IPS-11a (cell line): Measurements from ENCODE around the gene PDZD2.

Experiments
- H3K4me3 ChIP-seq: one replicate; pipeline ENCODE4 v1.5.1; 2013; ENCODE audit warnings: low read depth, low read length, control low read depth

Gene PDZD2

DNA sequence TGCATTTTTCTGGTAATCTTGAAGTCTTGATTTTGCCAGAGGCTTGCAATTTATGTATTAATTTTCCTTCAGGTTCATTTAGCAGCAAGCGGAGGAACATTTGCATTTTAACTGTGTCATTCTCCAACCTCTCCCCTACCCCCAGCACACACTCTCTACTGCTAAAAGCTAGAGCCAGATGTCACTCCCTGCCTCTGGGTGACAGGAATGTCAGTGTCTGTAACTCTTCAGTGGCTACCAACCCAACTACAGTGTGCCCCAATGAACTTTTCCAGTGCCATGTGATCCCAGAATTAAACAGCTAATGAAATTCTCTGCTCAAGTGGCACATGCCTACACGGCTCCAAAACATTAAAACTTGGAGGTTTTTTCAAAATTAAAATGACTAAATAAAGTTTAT, 274.9 kb downstream of the PDZD2 start:
- H3K4me3 ChIP-seq: no peak overlapping the region

DNA sequence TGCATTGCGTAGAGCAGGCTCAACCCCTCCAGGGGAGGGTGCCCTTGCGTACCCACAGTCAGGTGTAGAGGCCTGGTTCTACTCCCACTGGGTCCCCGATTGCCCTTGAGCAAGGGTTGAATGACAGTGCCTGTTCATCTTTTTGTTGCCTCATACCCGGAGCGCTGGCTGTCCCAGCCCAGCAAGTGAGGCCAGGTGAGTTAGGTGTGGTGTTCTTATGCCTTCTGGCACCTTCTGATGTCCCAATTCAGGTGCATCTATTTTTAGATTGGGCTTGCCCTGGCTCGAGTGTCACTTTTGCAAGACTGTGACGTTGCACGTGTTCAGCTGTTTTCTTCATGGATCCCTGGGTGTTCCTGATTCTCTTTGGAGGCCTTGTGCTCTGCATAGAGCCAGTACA, 277.4 kb downstream of the PDZD2 start:
- H3K4me3 ChIP-seq: no peak overlapping the region

DNA sequence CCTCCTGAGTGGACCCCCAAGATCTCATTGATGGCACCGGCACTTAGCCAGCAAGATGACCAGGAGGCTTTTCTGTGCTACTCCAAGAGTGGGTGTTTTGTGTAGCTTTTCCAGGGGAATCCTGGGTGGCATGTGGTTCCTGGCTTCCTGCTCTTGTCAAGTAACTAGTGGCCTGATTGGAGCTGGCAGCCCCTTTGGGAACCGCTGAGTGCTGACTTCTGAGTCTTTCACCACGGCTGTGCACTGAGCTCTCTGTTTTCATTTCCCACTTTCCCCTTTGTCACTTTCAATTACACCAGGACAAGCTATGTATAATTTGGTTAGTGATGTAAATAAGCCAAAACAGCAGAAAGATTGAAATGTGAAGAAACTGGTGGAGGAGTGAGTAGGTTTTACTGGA, 279.8 kb downstream of the PDZD2 start:
- H3K4me3 ChIP-seq: no peak overlapping the region

DNA sequence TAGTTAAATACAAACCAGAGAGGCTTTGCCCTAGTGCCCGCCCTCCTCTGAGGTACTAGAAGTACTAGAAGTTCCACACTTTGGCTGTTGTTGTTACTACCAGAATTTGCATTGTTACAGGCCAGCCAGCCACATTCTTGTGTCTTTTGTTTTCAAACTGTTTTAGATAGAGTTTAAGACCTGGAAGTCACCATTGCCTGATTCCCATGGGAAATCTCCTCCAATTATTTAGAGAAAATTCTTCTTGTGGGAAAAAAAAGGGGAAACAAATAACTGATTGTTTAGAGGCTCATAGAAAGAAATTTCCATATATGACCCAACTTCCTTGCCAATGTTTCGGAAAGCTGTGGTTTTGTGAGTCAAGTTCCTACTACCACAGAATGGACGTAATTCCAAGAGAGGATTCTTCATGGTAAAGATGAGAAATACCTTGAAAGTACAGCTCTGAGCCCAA, 282.9 kb downstream of the PDZD2 start:
- no peak overlapping the region for H3K4me3 ChIP-seq

DNA sequence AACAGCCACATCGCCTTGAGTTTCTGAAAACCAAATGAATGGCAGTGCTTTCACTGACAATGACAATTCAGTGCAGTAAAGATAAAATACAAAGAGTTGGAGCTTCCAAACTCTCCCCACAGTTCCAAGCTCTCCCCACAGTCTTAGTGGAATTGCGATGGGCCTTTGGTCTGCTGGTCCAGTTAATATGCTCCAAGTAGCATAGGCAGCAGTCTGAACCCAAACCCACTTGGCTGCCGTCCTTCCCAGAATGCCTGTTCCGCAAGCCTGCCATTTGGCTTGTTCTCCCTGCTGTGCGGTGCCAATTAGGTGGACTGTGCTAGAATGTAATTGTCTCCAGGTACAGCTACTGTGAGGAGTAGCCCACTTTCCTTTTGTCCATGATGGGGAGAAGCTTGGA, 285.1 kb downstream of the PDZD2 start:
- no peak overlapping the region for H3K4me3 ChIP-seq

DNA sequence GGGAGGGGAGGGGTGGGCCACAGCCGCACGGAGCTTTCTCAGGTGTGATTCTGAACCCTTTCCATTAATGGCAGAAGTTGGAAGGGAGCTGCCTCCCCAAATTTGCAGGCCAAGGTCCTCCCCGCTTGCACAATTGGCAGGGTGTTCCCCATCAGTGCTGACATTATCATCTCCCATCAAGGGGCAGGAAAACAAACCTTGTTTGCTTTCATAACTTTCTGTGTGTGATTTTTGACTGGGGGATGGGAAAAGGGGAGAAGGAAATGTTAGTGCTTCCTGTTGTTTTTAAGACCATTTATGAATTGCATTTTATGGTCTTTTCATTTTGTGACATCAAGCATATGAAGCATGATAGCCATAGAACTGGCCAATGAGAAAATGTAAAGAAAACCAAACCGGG, 292.9 kb downstream of the PDZD2 start:
- no peak overlapping the region for H3K4me3 ChIP-seq

DNA sequence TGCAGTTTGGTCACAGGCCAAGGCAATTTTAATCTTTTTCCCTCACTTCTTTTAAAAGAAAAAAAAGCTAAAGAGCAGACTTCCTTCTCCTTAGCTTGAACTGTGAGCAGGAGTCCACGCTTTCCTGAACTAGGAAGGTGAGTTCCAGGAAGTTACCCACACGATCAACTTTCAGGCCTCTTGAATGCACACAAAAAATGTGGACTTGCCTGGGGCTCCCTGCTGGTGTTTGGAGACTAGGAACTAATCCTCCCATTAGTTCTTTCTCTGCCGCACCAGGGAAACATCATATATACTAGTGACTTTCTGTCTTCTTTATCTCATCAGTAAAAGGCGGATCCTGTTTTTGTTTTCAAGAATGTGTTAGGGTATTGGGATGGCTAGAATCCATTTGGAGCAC, 295.2 kb downstream of the PDZD2 start:
- no peak overlapping the region for H3K4me3 ChIP-seq

DNA sequence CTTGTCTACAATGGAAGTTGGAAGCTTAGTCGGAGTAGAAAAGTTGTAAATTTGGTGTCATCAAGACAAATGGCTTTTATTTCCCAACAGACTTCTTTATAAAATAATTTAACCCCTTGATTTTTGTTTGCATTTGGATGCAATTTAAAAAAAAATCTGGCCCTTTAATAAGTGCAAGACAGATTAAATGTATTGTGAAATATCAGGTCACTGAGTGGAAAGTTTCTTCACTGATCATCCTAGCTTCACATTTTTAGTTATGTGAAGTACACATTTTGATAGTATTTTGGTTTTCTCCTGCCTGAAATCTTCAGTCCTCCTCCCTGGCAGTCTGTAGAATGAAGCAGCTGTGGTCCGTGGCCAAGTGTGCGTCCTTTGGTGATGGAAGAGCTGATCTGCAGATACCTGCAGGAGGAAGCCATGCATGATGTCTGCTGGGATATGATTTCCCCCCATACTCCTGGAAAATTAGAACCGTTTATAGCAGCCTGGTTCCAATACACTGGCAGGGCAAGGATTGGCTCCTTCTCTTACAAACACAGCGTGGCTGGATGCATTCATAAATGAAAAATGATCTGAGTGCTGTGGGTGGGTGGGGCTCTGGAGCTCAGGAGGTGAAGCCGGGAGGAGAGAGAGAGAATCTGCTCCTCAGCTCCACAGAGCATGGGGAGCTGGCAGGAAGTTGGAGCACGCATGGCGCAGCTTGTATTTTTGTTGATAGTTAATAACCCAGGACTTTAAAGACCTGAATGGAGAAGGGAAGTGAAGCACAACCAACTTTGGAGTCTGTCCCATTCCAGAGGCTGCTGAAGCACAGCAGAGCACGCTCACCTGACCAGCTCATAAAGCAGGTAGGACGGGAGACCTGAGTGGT, 296.8 kb downstream of the PDZD2 start:
- H3K4me3 ChIP-seq: no peak overlapping the region

DNA sequence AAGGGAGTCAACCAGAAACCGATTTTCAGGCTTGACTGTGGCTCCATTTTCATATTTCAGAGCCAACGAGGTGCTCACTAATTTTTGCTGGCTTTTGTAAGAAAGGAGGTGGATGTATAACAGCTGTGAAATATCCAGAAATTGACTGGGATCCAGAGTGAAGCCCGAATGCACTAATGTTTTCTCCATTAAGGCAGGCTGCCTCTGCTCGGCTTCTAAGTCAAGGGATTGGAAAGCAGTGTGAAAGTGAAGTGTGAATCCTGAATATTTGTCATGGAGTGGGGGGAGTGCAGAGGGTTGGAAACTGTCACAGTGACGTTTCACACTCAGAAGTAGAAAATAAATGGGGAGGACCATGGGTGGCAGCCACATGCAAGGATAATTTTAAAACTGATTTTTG, 297.8 kb downstream of the PDZD2 start:
- H3K4me3 ChIP-seq: no peak overlapping the region

DNA sequence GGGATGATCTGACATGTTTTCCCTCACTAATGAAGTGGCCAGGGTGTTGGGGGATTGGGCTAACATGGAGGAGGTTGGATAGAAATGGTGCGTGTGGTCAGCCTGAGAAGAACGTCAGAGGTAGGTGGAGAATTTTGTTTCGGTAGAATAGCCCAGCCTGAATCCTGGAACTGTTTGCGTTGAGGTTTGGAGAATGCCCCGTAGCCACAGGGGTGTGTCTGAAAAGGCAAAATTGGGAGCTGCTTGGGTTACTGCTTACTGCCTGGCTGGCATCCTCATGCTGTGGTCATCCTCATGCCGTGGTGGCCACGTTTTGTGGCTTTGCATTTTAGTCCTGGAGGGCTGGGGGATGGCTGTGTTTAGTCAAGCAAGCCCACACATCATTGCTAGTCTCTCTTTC, 298.3 kb downstream of the PDZD2 start:
- no peak overlapping the region for H3K4me3 ChIP-seq

DNA sequence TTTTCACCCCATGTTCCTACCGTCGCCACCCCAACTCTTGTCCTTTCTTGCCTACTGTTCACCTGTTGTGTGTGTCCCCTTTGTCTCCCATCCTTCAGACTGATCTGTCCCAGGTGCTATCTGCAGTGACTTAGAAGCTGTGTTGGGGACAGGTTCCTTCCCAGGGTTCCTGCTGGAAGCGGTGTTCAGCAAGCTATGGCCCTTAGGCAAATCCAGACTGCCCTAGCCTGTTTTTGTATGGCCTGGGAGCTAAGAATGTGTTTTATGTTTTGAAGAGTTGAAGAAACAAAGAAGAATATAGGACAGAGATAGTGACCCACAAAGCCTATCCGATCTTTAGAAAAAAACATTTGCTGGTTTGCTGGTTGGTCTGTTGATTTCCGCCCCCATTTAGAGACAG, 298.8 kb downstream of the PDZD2 start:
- no peak overlapping the region for H3K4me3 ChIP-seq

DNA sequence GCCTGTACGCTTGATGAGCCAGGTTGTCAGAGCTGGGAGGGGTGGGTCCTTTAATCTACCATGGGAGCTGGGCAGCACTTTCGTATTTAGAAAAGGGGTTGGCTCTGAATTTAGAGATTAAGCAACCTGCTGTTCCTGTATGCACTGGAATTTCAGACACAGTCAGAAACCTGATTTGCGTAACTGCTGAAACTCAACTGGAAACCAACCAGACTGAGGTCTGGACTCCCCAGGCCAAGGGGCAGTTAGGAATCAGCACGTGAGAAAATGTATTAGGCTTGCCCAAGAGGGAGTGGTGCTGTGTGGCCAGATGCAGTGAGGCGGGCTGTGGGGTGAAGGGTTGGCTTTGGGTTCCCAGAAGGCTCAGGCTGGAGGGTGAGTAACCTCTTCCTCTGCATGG, 300.2 kb downstream of the PDZD2 start:
- no peak overlapping the region for H3K4me3 ChIP-seq

DNA sequence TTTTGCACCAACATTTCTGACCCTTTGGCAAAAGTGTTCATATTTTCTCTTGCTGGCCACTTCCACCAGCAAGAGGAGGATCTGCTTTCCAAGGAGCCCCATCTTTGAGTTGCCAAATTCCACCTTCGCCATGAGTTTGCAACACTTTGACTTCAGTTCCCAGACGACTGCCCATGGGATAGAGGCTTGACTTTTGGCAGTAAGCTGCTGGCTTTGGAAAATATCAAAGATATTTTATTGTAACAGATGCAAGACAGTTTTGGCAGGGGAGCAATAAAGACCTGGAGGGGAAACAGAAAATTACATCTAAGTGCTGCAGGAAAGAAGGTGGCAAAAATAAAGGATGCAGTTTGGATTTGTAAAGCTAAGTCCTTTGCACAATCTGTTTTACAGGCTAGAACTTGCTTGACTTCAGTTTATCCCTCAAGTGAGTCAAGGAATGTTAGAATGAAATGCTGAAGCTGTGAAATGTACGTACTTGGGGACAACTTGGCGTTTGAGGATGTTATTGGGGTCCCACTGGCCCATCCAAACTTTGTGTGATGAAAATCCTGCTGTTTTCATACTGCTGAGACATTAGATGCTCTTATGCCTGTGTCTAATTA, 302.3 kb downstream of the PDZD2 start:
- H3K4me3 ChIP-seq: no peak overlapping the region

DNA sequence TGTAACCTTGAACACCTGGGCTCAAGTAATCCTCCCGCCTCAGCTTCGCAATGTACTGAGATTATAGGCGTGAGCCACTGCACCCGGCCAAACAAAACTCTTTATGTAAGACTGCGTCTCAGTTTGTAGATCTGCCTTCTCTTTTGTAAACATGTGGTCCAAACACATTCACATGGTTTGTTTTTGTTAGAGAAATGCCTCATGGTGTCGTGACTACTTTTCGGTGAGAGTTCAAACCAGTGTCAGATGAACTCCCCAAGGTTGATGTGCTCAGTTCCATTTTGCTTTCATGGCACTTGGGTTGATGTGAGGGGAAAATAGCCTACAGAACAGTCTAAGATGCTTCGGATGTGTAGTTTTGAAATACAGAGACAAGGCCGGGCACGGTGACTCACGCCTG, 303.6 kb downstream of the PDZD2 start:
- H3K4me3 ChIP-seq: no peak overlapping the region

DNA sequence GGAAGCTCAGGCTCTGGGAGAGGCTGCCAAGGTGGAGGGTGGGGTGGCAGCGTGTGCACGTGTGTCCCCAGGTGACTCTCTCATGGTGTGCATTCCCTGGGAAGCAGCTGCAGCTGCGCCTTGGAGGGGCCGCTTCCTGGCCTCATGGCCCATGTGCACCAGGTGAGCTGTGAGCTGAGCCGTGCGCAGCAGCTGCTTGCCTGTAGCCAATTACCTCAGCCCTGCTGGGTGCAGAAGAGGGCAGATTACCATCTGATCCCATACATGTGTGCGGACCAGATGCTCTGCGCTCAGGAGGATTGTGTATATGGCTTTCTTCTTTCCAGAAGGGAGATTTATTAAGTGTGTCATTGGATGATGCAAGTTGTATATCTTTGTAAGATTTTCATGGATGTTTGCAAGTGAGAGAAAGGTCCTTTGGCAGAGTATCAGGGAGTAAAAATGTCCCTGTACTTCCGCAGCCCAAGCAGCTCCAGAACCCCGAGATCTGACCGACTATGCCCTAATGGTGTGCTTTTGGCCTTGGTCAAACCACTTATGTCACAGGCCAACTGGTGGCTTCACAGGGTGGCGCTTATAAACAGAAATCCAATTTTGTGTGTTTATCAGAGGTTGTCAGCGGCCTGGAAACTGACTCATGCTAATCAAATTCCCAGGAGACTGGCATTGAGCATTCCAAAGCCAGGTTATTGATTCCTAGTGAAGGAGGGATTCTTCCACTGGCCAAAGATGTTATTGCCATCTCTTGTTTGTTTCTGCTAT, 305.9 kb downstream of the PDZD2 start:
- H3K4me3 ChIP-seq: no peak overlapping the region

DNA sequence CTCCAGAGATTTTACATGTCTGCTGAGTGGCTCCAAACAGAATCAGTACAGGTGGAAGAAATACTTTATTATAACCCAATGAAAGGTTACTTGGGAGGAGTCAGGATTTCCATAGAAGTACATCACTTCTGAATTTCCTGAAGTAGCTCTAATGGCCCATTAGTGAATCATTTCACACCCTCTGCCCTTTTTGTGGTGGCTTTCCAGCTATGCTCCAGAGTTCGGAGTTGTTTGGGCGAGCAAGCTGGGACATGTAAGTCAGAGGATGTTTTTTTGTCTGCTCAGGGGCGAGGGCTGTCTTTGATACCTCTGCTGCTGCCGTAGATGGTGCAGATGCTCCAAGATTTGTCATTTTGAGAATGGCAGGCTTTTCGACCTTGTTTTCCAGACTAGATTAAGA, 309.1 kb downstream of the PDZD2 start:
- H3K4me3 ChIP-seq: no peak overlapping the region

DNA sequence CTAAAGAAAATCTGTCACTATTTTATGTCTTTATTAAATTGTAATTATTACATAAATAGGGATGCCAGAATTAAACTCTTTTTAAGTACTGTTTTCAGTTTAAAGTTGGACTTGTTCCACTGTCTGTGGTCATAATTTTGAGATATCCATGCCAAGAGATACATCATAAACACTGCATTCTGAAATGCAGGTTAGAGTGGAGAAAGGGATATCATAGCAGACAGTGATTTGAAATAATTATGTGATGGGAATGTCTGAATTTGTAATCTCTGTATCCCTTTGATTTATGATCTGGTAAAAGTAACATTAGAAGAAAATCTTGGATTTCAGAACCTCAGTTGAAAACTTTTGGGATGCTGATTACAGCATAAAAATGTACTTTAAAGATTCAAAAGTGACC, 313.1 kb downstream of the PDZD2 start:
- H3K4me3 ChIP-seq: no peak overlapping the region

DNA sequence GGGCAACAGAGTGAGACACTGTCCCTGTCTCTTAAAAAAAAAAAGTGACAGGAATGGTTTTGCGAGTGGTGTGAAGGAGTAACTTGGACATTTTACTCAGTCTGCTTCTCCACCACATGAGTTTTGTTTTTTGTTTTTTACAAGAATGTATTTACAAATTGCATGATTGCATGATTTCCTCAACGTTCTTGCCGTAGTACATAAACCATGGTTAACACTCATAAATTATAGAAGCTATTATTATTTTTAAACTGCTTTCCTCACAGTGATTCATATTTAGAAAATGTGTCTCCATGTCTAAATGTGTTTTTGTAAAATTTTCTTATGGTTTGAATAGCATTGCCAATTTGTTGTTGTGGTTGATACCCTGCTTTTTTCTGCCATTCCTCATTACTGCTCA, 315.2 kb downstream of the PDZD2 start:
- no peak overlapping the region for H3K4me3 ChIP-seq

DNA sequence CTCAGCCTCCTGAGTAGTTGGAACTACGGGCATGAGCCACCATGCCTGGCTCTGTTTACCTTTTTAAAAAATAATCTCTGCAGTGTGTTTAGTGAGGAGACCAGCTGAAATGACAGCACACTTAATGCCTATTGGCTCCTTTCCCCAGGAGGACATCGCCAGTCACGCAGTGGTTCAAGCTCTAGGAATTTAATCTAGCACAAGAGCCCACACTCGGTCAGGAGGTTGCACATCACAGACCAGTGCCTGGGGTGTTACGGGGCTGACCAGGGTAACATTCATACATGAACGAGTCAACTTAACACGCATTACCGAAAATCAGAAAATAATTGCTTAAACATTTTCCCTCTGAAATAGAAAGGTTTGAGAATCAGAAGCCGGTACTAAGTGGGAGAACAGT, 318.2 kb downstream of the PDZD2 start:
- no peak overlapping the region for H3K4me3 ChIP-seq

DNA sequence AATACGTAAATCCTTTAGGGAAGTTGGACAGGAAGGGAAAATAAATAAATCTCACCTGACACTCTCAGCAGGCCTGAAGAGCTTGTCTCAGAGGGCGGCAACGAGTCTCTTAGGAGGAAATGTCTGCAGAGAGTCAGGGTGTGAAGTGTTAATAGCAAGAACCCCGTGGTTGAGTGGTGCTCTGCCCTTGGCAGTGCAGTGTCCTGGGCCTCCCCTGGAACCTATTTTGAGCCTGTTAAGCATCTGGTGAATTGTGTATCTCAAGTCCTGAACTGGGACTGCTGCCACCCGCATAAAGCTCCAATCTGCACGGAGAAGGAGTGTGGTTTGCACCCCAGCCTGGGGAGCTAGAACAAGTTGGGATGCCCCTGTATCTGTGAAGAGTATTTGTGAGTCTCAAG, 323.4 kb downstream of the PDZD2 start:
- no peak overlapping the region for H3K4me3 ChIP-seq

DNA sequence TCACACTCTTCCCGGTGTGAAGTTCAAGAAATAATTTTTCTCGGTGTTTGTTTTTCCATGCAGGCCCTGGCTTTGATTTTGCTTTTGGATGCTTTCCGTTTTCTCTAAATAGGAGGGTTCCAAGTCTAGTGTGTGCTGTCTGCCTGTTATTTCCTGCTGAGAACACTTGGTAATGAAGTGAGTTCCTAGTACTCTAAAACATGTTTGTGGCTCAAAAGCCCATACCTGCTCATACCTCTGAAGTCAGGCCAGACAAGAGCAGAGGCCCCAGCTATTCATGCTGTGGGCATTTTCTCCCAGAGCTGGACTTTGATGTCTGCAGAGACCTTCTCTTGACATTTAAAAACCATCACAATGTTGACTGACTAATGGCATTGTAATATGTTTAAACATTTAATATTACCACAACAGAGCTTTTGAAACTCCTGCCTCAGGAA, 324.0 kb downstream of the PDZD2 start:
- H3K4me3 ChIP-seq: no peak overlapping the region
